HepG2 (cell line): ENCODE measurements around the gene CDCP2. TPM values are rescaled to one million over a fixed set of nuclear protein-coding genes. Genes with fewer than 3 reads are reported as not detected.

Source experiments
- ATAC-seq: fragments of 200-7000 bp; cut with Tn5 transposase; 3 replicates; pipeline ENCODE4 v1.9.1; 2020; ENCODE audit warnings: mild to moderate bottlenecking, moderate library complexity
- BruUV-seq: library from RNA; stranded (reverse); fragments of 400-500 nt; replicated peaks from 2 replicates; lab custom pipeline; 2021; lab: Mats Ljungman, UMichigan
- CTCF ChIA-PET: fragments of 300-600 bp; formaldehyde crosslinking; extraction: SDS; loops from one replicate; lab custom pipeline; 2021; ENCODE audit warnings: low total read pairs, inconsistent platforms, low intra/inter-chr PET ratio; lab: Yijun Ruan, JAX
- POLR2A ChIA-PET: fragments of 350-600 bp; sonication (Branson Sonifier 250); formaldehyde crosslinking; loops from one replicate; lab custom pipeline; 2020; ENCODE audit warnings: antibody characterized with exemption, inconsistent platforms; lab: Yijun Ruan, JAX
- DNase-seq: peaks from one replicate; pipeline ENCODE4 v3.0.0-alpha.2; 2015; ENCODE audit warnings: low spot score
- FAIRE-seq: peaks from 3 replicates; lab custom pipeline; 2011; peaks lifted over from hg19 to GRCh38; lab: Jason Lieb, UNC
- H2AFZ ChIP-seq: one replicate; pipeline ENCODE4 v1.6.1; 2011; ENCODE audit warnings: low read length, inconsistent platforms
- H3K27ac ChIP-seq: fragments of 300-600 bp; 3 replicates; pipeline ENCODE4 v1.8.0; 2011; ENCODE audit warnings: mixed run types, mild to moderate bottlenecking, mixed read lengths, low read length, inconsistent platforms; ENCODE audit not compliant: insufficient read depth; ENCODE audit errors: extremely low read length
- H3K27me3 ChIP-seq, 2 experiments: fragments of 200-600 bp in 1 of 2; 2 replicates in 1 of 2; 3 replicates in 1 of 2; pipeline versions ENCODE4 v1.6.0 to v1.8.0; 2011; ENCODE audit warnings: low read length in 2 of 2, mild to moderate bottlenecking in 2 of 2, moderate library complexity in 2 of 2, inconsistent platforms in 1 of 2; ENCODE audit not compliant: insufficient read depth in 2 of 2, control insufficient read depth in 1 of 2
- H3K36me3 ChIP-seq, 2 experiments: fragments of 200-600 bp in 1 of 2; replicated peaks in 1 of 2; 2 replicates in 1 of 2; 3 replicates in 1 of 2; pipeline versions ENCODE4 v1.5.1 to v1.8.0; 2011; ENCODE audit warnings: low read length in 2 of 2, inconsistent platforms in 1 of 2; ENCODE audit not compliant: insufficient read depth in 2 of 2, control insufficient read depth in 1 of 2
- H3K4me1 ChIP-seq: 2 replicates; pipeline ENCODE4 v1.5.1; 2012; ENCODE audit warnings: low read length, inconsistent platforms; ENCODE audit not compliant: insufficient read depth
- H3K4me2 ChIP-seq: 2 replicates; pipeline ENCODE4 v1.6.0; 2011; ENCODE audit warnings: low read depth, low read length, inconsistent platforms
- H3K4me3 ChIP-seq, 3 experiments: fragments of 200-600 bp in 1 of 3; sonication (generic), shearing (Covaris generic) in 1 of 3; replicated peaks in 1 of 3; 2 replicates each; pipeline ENCODE4 v1.5.1; 2011 to 2016; ENCODE audit warnings: low read length in 3 of 3, inconsistent platforms in 2 of 3, low read depth in 2 of 3, mild to moderate bottlenecking in 2 of 3, control low read depth in 1 of 3, mixed read lengths in 1 of 3; ENCODE audit not compliant: insufficient read depth in 1 of 3
- H3K79me2 ChIP-seq: one replicate; pipeline ENCODE4 v1.6.1; 2011; ENCODE audit warnings: low read length, inconsistent platforms; ENCODE audit not compliant: insufficient read depth
- H3K9ac ChIP-seq: 2 replicates; pipeline ENCODE4 v1.6.0; 2011; ENCODE audit warnings: mild to moderate bottlenecking, low read depth, low read length, inconsistent platforms; ENCODE audit not compliant: insufficient read depth
- H3K9me3 ChIP-seq: 2 replicates; pipeline ENCODE4 v1.5.1; 2012; ENCODE audit warnings: mild to moderate bottlenecking, low read length
- H4K20me1 ChIP-seq: 2 replicates; pipeline ENCODE4 v1.6.0; 2011; ENCODE audit warnings: inconsistent platforms, mild to moderate bottlenecking, low read length, moderate library complexity; ENCODE audit not compliant: insufficient read depth
- ADNP ChIP-seq: sonication (generic); formaldehyde crosslinking; IDR thresholded peaks from 2 replicates; pipeline ENCODE4 v1.4.0; 2020; ENCODE audit warnings: missing genetic modification reagents
- JDP2 ChIP-seq: sonication (generic); formaldehyde crosslinking; IDR thresholded peaks from 2 replicates; pipeline ENCODE4 v1.8.1; 2022; ENCODE audit warnings: missing genetic modification reagents, borderline replicate concordance
- SETDB1 ChIP-seq: sonication (generic); formaldehyde crosslinking; IDR thresholded peaks from 2 replicates; pipeline ENCODE4 v1.5.1; 2020; ENCODE audit warnings: missing genetic modification reagents, mild to moderate bottlenecking, borderline replicate concordance
- SOX5 ChIP-seq: IDR thresholded peaks from 2 replicates; pipeline ENCODE4 v1.6.1; 2016; ENCODE audit warnings: borderline replicate concordance
- ZBTB2 ChIP-seq: sonication (generic); formaldehyde crosslinking; IDR thresholded peaks from 2 replicates; pipeline ENCODE4 v1.8.0; 2022; ENCODE audit warnings: low read depth, missing genetic modification reagents
- ZBTB20 ChIP-seq: sonication (generic); formaldehyde crosslinking; IDR thresholded peaks from 2 replicates; pipeline ENCODE4 v1.8.1; 2023; ENCODE audit warnings: missing genetic modification reagents, low read depth, mild to moderate bottlenecking, borderline replicate concordance
- ZBTB3 ChIP-seq: sonication (generic); formaldehyde crosslinking; IDR thresholded peaks from 2 replicates; pipeline ENCODE4 v1.4.0; 2020; ENCODE audit warnings: low read depth, mild to moderate bottlenecking, moderate library complexity, missing genetic modification reagents, borderline replicate concordance
- ZFX ChIP-seq: sonication (generic); formaldehyde crosslinking; IDR thresholded peaks from 2 replicates; pipeline ENCODE4 v1.4.0; 2020; ENCODE audit warnings: mild to moderate bottlenecking, low read depth, missing genetic modification reagents, moderate library complexity
- ZNF317 ChIP-seq: sonication (generic); formaldehyde crosslinking; IDR thresholded peaks from 2 replicates; pipeline ENCODE4 v1.5.0; 2020; ENCODE audit warnings: mild to moderate bottlenecking, missing genetic modification reagents
- ZNF484 ChIP-seq: sonication (generic); formaldehyde crosslinking; IDR thresholded peaks from 2 replicates; pipeline ENCODE4 v1.5.1; 2020; ENCODE audit warnings: mild to moderate bottlenecking, low read depth, missing genetic modification reagents, borderline replicate concordance
- ZNF556 ChIP-seq: sonication (generic); formaldehyde crosslinking; IDR thresholded peaks from 2 replicates; pipeline ENCODE4 v1.4.0; 2020; ENCODE audit warnings: mild to moderate bottlenecking, missing genetic modification reagents, borderline replicate concordance
- WGBS: methylation state at CpG from one replicate; pipeline ENCODE4 v1.1.6; 2017; ENCODE audit warnings: low lambda C conversion rate; 5-methylcytosine and 5-hydroxymethylcytosine counted together
- in situ Hi-C: cut with HindIII; loops from 2 replicates; pipeline ENCODE4 v1.10.0; 2017; ENCODE audit warnings: low pct_unique_long_range_greater_than_20kb; ENCODE audit not compliant: extremely low pct_ligation_motif_present
- intact Hi-C: fragments of 100-400 bp; cut with micrococcal nuclease; formaldehyde crosslinking; loops from one replicate; pipeline ENCODE4 v1.10.0; 2022; ENCODE audit not compliant: unreplicated experiment
- polyA plus RNA-seq, 8 experiments: library from polyadenylated mRNA; depleted of rRNA in 3 of 8; stranded (reverse) in 7 of 8; unstranded in 1 of 8; fragments of >200 nt; fragmentation: Illumina TruSeq in 4 of 8; extraction: Trizol in 4 of 8; gene quantifications; 2 replicates each; pipeline versions ENCODE4 v1.2.1 to v1.2.3, GENCODE V29; 2011 to 2016; ENCODE audit warnings: low read depth in 4 of 8, missing spikeins in 1 of 8, mixed read lengths in 1 of 8; ENCODE audit not compliant: insufficient read depth in 1 of 8
- small RNA-seq, 3 experiments: library from RNA; depleted of rRNA; stranded (forward); fragments of <200 nt; gene quantifications; one replicate each; pipeline ENCODE3, GENCODE V24; 2012; ENCODE audit warnings: low read depth in 2 of 3, low replicate concordance in 1 of 3; ENCODE audit not compliant: insufficient read length in 3 of 3, insufficient read depth in 2 of 3
- total RNA-seq, 5 experiments: library from RNA; depleted of rRNA; stranded (reverse); fragments of >200 nt; fragmentation: Illumina TruSeq; extraction: Trizol; gene quantifications; 2 replicates each; pipeline ENCODE4 v1.2.3, GENCODE V29; 2016; ENCODE audit warnings: low read depth in 1 of 5
- TF ChIP-seq, protein P1 (sequence below): IDR thresholded peaks from 2 replicates; pipeline ENCODE4 v1.6.1; 2016; ENCODE audit warnings: control low read depth

Gene CDCP2
- total and polyA plus RNA-seq, 2 of the 13 experiments (the other 11 are each of a cell fraction or from before 2014, with no cell fraction given) = not detected

DNA sequence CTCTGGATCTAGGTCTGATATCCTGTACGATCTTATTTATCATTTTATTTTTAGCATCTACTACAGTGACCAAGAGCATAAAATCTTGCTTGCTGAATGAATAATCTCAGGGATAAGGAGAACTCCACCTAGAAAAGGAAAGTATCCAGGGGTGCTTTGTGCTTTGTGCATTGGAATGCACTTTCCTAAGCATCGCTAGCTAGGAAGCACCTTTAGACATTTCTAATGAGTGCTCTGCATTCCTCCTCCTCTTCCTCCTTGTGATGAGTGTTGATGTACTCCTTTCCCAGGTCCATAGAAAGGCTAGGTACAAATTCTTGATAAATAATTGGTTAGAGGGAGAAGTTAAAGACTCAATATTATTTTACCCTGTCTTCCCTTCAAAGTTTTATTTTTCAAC lies 68.0 kb downstream of the CDCP2 start:
- ChIA-PET POLR2A (no interaction called here), CTCF (no interaction called here)
- H3K9ac ChIP-seq = no peak overlapping the region
- no TSS peak for BruUV-seq
- no peak for FAIRE-seq
- no peak for ATAC-seq
- in situ Hi-C loops = no loop called here
- TF ChIP-seq ZNF484 (CRISPR knock-in tag) (no peak), ZNF556 (no peak), ZFX (no peak), ZBTB2 (no peak), SOX5 (CRISPR knock-in tag) (no peak), ZNF317 (CRISPR knock-in tag) (no peak), ZBTB3 (CRISPR knock-in tag) (no peak), JDP2 (no peak), SETDB1 (CRISPR knock-in tag) (no peak), ZBTB20 (no peak), ADNP (CRISPR knock-in tag) (no peak)
- TF ChIP-seq, protein P1, sequence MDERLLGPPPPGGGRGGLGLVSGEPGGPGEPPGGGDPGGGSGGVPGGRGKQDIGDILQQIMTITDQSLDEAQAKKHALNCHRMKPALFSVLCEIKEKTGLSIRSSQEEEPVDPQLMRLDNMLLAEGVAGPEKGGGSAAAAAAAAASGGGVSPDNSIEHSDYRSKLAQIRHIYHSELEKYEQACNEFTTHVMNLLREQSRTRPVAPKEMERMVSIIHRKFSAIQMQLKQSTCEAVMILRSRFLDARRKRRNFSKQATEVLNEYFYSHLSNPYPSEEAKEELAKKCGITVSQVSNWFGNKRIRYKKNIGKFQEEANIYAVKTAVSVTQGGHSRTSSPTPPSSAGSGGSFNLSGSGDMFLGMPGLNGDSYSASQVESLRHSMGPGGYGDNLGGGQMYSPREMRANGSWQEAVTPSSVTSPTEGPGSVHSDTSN (CRISPR knock-in tag) = no peak
- TF ChIP-seq, all 625 proteins: peak for 0
- no peak overlapping the region for H3K27ac ChIP-seq
- no peak overlapping the region for H3K4me3 ChIP-seq
- intact Hi-C loops = no loop called here
- 100% methylated on average over 2 of the region's 2 CpGs for WGBS
- H3K4me2 ChIP-seq = no peak overlapping the region
- no peaks in the 10 kb centered on the region for H3K27me3 ChIP-seq
- peaks cover 22% of the 10 kb centered on the region for H3K4me1 ChIP-seq
- H3K79me2 ChIP-seq = no peaks in the 10 kb centered on the region
- H2AFZ ChIP-seq = no peak overlapping the region
- H3K36me3 ChIP-seq = no peaks in the 10 kb centered on the region; a peak in 1 of 5 replicates
- H3K9me3 ChIP-seq = no peaks in the 10 kb centered on the region
- no peaks in the 10 kb centered on the region for H4K20me1 ChIP-seq
- no peak for DNase-seq

Small RNA genes lying within 50 kb of the gene (small RNA-seq; reads per million reads assigned to genes)
- gene AL353898.1 (0 reads per million in 3 experiments), gene AL353898.2 (0 reads per million in 3 experiments)

Other genes starting within 250 kb of the CDCP2 start
- 48.0 and 52.8 TPM in 2 replicates for gene IFT25, start 207.3 kb downstream of the CDCP2 start, total RNA-seq (2016; rRNA removed; fragmentation: Illumina TruSeq; extraction: Trizol)
- 12.7 and 19.7 TPM in 2 replicates for gene IFT25, start 207.3 kb downstream of the CDCP2 start, polyA plus RNA-seq (2011; rRNA removed)
- gene LRRC42, start 206.7 kb downstream of the CDCP2 start, total RNA-seq (2016; rRNA removed; fragmentation: Illumina TruSeq; extraction: Trizol) = 43.6 and 55.1 TPM in 2 replicates
- 27.2 and 30.6 TPM in 2 replicates for gene LRRC42, start 206.7 kb downstream of the CDCP2 start, polyA plus RNA-seq (2011; rRNA removed)
- gene LDLRAD1, start 134.8 kb downstream of the CDCP2 start, total RNA-seq (2016; rRNA removed; fragmentation: Illumina TruSeq; extraction: Trizol) = 1.2 and 2.5 TPM in 2 replicates
- gene LDLRAD1, start 134.8 kb downstream of the CDCP2 start, polyA plus RNA-seq (2011; rRNA removed) = 13.5 and 14.0 TPM in 2 replicates
- gene TMEM59, start 99.8 kb downstream of the CDCP2 start, total RNA-seq (2016; rRNA removed; fragmentation: Illumina TruSeq; extraction: Trizol) = 98.2 and 147 TPM in 2 replicates
- gene TMEM59, start 99.8 kb downstream of the CDCP2 start, polyA plus RNA-seq (2011; rRNA removed) = 354 and 363 TPM in 2 replicates
- gene TCEANC2, start 99.4 kb downstream of the CDCP2 start, total RNA-seq (2016; rRNA removed; fragmentation: Illumina TruSeq; extraction: Trizol) = 5.0 and 6.1 TPM in 2 replicates
- gene TCEANC2, start 99.4 kb downstream of the CDCP2 start, polyA plus RNA-seq (2011; rRNA removed) = 3.6 and 3.8 TPM in 2 replicates
- 4.1 and 5.0 TPM in 2 replicates for gene CYB5RL, start 47.0 kb upstream of the CDCP2 start, total RNA-seq (2016; rRNA removed; fragmentation: Illumina TruSeq; extraction: Trizol)
- gene CYB5RL, start 47.0 kb upstream of the CDCP2 start, polyA plus RNA-seq (2011; rRNA removed) = 3.7 and 3.9 TPM in 2 replicates
- 127 and 143 TPM in 2 replicates for gene MRPL37, start 47.2 kb upstream of the CDCP2 start, total RNA-seq (2016; rRNA removed; fragmentation: Illumina TruSeq; extraction: Trizol)
- 26.5 and 31.7 TPM in 2 replicates for gene MRPL37, start 47.2 kb upstream of the CDCP2 start, polyA plus RNA-seq (2011; rRNA removed)